ENCODE measurements around the gene GJA3.

Gene GJA3

GRCh38 chr13:20160306-20161274 lies at the start of gene GJA3:
Gene GJA3 (minus strand): TSS chr13:20161052. CDS start chr13:20143288, 17,764 bp downstream.
- DNase-seq, result peak; percentile 76

GRCh38 chr13:20209948-20210347 lies 49.1 kb upstream of the GJA3 start:
- DNase-seq, result no peak

- DNase-seq, result no peak
Measured at GRCh38 chr13:20206698-20207235, 45.9 kb upstream of the GJA3 start.

- no peak for DNase-seq
Measured at GRCh38 chr13:20206065-20206697, 45.3 kb upstream of the GJA3 start.

- DNase-seq, result no peak
Measured at GRCh38 chr13:20198781-20199180, 37.9 kb upstream of the GJA3 start.

GRCh38 chr13:20197361-20197834 lies 36.5 kb upstream of the GJA3 start:
- DNase-seq, result no peak

GRCh38 chr13:20195801-20196200 lies 34.9 kb upstream of the GJA3 start:
- no peak for DNase-seq

- DNase-seq, result no peak
Measured at GRCh38 chr13:20193907-20194631, 33.2 kb upstream of the GJA3 start.

GRCh38 chr13:20193162-20193906 lies 32.5 kb upstream of the GJA3 start:
- no peak for DNase-seq

GRCh38 chr13:20192836-20193161 lies 31.9 kb upstream of the GJA3 start, which contains the start of gene GJB2:
Gene GJB2 (minus strand): TSS chr13:20192938. CDS start chr13:20189581, 3,357 bp downstream.
- no peak for DNase-seq

- no peak for DNase-seq
Measured at GRCh38 chr13:20192158-20192835, 31.4 kb upstream of the GJA3 start.

- DNase-seq, result no peak
Measured at GRCh38 chr13:20191311-20192157, 30.7 kb upstream of the GJA3 start.

GRCh38 chr13:20190481-20191310 lies 29.8 kb upstream of the GJA3 start:
- DNase-seq, result no peak

GRCh38 chr13:20190076-20190475 lies 29.2 kb upstream of the GJA3 start:
- no peak for DNase-seq

GRCh38 chr13:20188667-20189553 lies 28.1 kb upstream of the GJA3 start:
- no peak for DNase-seq

GRCh38 chr13:20186771-20187170 lies 25.9 kb upstream of the GJA3 start:
- DNase-seq, result no peak

- DNase-seq, result no peak
Measured at GRCh38 chr13:20185366-20186056, 24.7 kb upstream of the GJA3 start.
